Measurements from ENCODE around the gene SPATA9.
"Not testable (repeated sequence)": the region's sequence is repeated elsewhere in the genome, so short reads cannot be mapped to it uniquely, and the experiment has no call there.

SPATA9 gene

GRCh38 chr5:95641741-95642220 is 41.0 kb downstream of the SPATA9 start:
- no peak for DNase-seq

- DNase-seq, result no peak
These were observed 44.2 kb downstream of the SPATA9 start for GRCh38 chr5:95638632-95639031.

GRCh38 chr5:95634081-95634480 is 48.7 kb downstream of the SPATA9 start:
- no peak for DNase-seq

GRCh38 chr5:95633671-95634070 is 49.1 kb downstream of the SPATA9 start:
- DNase-seq, result no peak

GRCh38 chr5:95632942-95633341 is 49.8 kb downstream of the SPATA9 start:
- DNase-seq, result not testable (repeated sequence)

GRCh38 chr5:95631991-95632675 is 50.7 kb downstream of the SPATA9 start:
- peak; percentile 95 for DNase-seq

GRCh38 chr5:95631255-95631958 is 51.4 kb downstream of the SPATA9 start:
- peak; percentile 95 for DNase-seq

GRCh38 chr5:95630394-95630917 is 52.3 kb downstream of the SPATA9 start:
- peak; percentile 47 for DNase-seq

- DNase-seq, result peak; percentile 46
These were observed 53.9 kb downstream of the SPATA9 start for GRCh38 chr5:95628933-95629332.

- no peak for DNase-seq
These were observed 54.6 kb downstream of the SPATA9 start for GRCh38 chr5:95627971-95628810.

GRCh38 chr5:95626701-95627100 is 56.1 kb downstream of the SPATA9 start:
- DNase-seq, result no peak

GRCh38 chr5:95624368-95624767 is 58.4 kb downstream of the SPATA9 start:
- DNase-seq, result no peak

GRCh38 chr5:95623706-95624105 is 59.1 kb downstream of the SPATA9 start:
- no peak for DNase-seq

- DNase-seq, result no peak
These were observed 60.8 kb downstream of the SPATA9 start for GRCh38 chr5:95621839-95622629.

GRCh38 chr5:95620870-95621838 is 61.6 kb downstream of the SPATA9 start:
- peak; percentile 24 for DNase-seq

- peak; percentile 72 for DNase-seq
These were observed 62.5 kb downstream of the SPATA9 start, which contains the start of gene GPR150 for GRCh38 chr5:95620030-95620869. Gene GPR150 (plus strand): TSS chr5:95620087. CDS start chr5:95620276, 189 bp downstream.

- DNase-seq, result peak; percentile 5
These were observed 63.2 kb downstream of the SPATA9 start for GRCh38 chr5:95619514-95620029.

- no peak for DNase-seq
These were observed 63.7 kb downstream of the SPATA9 start for GRCh38 chr5:95619096-95619495.

GRCh38 chr5:95617057-95617456 is 65.7 kb downstream of the SPATA9 start:
- DNase-seq, result peak; percentile 15

GRCh38 chr5:95615164-95615467 is 67.7 kb downstream of the SPATA9 start:
- peak; percentile 36 for DNase-seq

All from inflammatory macrophage treated with lipopolysaccharide for 4 hours (primary cell).